Measurements from ENCODE around the gene PARD3B. TPM values are rescaled to one million over a fixed set of nuclear protein-coding genes. Genes with fewer than 3 reads are reported as not detected.

Gene PARD3B
- total RNA-seq, 2 experiments from 2014 or later, result 0.23 to 0.53 TPM

DNA sequence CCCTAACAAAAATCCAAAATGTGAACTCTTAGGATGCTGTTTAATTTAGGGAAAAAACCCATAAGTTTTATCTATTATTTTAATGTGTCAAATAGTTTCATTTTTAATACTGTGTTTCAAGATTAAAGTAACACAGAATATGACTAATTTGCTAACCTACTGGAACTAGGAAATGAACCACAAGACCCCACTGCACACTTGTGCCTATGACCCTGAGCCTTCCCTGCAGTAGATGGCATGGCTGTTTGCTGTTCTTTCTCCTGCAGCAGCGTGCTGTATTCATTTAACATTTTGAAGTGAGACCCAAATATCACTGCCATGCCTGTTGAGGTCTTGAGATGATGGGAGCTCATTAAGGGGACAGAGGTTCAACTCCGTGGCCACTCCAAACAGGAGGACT, 571.9 kb downstream of the PARD3B start:
- Mint-ChIP-seq H3K9me3 (no peaks in the 10 kb centered on the region), H3K36me3 (ENCODE audit: low read depth) (no peaks in the 10 kb centered on the region), H3K4me1 (peaks cover 9% of the 10 kb centered on the region), H3K4me3 (no peak overlapping the region), H3K27ac (no peak overlapping the region), H3K27me3 (no peaks in the 10 kb centered on the region)
- ChIA-PET POLR2A (no interaction called here), CTCF (no interaction called here)
- DNase-seq, result no peak

DNA sequence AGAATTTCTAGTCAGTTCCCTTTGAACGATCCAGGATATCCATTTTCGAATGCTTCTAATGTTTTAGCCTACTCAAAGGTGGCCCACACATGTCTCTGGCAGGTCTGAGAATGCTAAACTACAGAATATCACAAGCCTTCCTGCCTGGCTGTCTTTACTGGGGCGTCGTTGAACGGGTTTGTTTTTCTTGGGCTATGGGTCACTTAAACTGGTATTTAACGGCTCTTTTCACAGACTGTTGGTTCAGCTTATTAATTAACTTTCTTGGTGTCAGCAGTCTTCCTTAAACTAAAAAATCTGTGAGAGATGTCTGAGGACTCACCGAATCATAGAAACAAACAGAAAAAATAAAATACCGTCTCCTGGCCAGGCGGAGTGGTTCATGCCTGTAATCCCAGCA, 573.9 kb downstream of the PARD3B start:
- no peak overlapping the region for H3K27ac Mint-ChIP-seq
- ChIA-PET CTCF (no interaction called here), POLR2A (no interaction called here)
- peaks cover 4% of the 10 kb centered on the region for H3K36me3 Mint-ChIP-seq (ENCODE audit: low read depth)
- no peaks in the 10 kb centered on the region for H3K27me3 Mint-ChIP-seq
- H3K9me3 Mint-ChIP-seq, result peaks cover 2% of the 10 kb centered on the region
- H3K4me1 Mint-ChIP-seq, result peaks cover 9% of the 10 kb centered on the region
- no peak overlapping the region for H3K4me3 Mint-ChIP-seq
- no peak for DNase-seq

DNA sequence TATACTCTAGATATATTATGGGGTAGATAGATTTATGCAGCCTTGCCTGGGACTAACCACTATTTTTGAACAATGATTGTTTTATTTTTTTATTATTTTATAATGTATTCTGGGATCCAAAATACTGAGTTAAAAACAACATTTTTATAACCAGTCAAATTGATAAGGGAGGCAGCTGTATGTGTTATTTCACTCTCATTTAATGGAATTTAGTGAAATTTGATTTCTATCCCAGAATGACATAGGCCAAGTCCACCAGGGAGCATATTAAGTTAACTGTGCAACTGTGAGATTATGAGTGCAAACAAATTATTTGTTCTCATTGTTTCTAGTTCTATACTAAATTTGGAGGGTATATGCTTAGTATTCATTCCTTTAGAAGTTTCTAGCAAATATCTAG, 583.5 kb downstream of the PARD3B start:
- peaks cover 12% of the 10 kb centered on the region for H3K4me1 Mint-ChIP-seq
- DNase-seq, result no peak
- H3K9me3 Mint-ChIP-seq, result peaks cover 3% of the 10 kb centered on the region
- H3K27ac Mint-ChIP-seq, result no peak overlapping the region
- POLR2A ChIA-PET, result no interaction called here
- CTCF ChIA-PET, result no interaction called here
- H3K27me3 Mint-ChIP-seq, result no peaks in the 10 kb centered on the region
- H3K4me3 Mint-ChIP-seq, result no peak overlapping the region
- no peaks in the 10 kb centered on the region for H3K36me3 Mint-ChIP-seq (ENCODE audit: low read depth)

DNA sequence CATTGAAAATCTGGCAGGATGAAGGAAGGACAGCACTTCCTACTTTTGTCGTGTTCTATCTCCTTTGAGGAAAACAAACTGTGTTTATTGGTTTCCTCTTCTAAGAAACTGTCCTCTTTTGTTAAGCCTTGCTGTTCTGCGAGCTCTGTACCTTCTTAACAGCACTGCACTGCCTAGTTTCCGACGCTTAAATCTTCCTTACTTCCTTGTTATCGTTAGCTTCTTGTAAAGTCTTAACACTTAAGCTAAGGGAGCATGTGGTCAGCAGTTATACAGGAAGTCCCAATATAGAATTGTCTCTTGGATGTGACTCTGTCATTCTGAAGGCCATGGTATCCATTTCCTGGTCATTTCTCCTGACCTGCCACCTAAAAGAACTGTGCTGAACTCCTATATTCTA, 584.3 kb downstream of the PARD3B start:
- peaks cover 3% of the 10 kb centered on the region for H3K9me3 Mint-ChIP-seq
- POLR2A ChIA-PET, result no interaction called here
- H3K4me1 Mint-ChIP-seq, result peaks cover 13% of the 10 kb centered on the region
- no peak overlapping the region for H3K4me3 Mint-ChIP-seq
- H3K27me3 Mint-ChIP-seq, result no peaks in the 10 kb centered on the region
- CTCF ChIA-PET, result interaction anchor here (0.7 kb wide), 1 partner anchor 257 kb away, joined by 3 read pairs; no protein-coding TSS in a partner anchor
- no peaks in the 10 kb centered on the region for H3K36me3 Mint-ChIP-seq (ENCODE audit: low read depth)
- DNase-seq, result no peak
- peak overlapping the region; percentile 20 for H3K27ac Mint-ChIP-seq

DNA sequence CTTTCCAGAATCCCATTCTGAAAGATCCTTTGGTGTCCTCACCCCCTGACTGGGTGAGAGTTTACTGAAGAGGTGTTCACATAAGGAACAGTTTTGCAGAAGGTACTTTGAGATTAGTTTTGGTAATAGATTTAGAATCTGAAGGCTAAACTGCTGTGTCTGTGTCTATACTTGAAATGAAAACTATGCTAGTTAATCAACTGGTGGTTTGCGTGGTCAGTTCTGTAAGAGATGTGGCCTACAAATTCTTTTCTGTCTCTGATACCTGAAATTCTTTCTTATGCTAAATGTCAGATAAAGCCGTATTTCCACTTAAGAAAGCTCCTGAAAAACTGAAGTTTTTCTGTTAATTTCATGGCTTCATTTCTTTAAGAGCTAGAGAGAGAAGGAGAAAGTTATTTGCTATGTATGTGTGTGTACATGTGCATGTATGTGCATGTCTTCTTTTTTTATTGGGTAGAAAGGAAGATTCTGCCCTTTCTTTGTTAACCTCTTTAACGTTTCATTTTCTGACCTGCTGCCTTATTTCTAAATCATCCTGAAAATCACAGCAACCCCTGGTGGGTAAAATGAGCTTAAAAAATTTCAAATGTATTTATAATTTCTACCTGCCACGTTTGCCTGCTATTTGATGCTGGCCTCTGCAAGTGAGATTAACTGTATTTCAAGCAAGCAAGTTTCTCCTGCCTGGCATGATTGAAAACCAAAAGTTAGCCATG, 585.0 kb downstream of the PARD3B start:
- no peaks in the 10 kb centered on the region for H3K27me3 Mint-ChIP-seq
- H3K4me1 Mint-ChIP-seq, result peaks cover 19% of the 10 kb centered on the region
- no peaks in the 10 kb centered on the region for H3K36me3 Mint-ChIP-seq (ENCODE audit: low read depth)
- ChIA-PET CTCF (interaction anchor here (1.1 to 1.2 kb wide), 2 partner anchors 258 to 259 kb away, joined by 3 to 8 read pairs; no protein-coding TSS in a partner anchor), POLR2A (no interaction called here)
- H3K4me3 Mint-ChIP-seq, result no peak overlapping the region
- H3K9me3 Mint-ChIP-seq, result peaks cover 3% of the 10 kb centered on the region
- no peak for DNase-seq
- no peak overlapping the region for H3K27ac Mint-ChIP-seq

DNA sequence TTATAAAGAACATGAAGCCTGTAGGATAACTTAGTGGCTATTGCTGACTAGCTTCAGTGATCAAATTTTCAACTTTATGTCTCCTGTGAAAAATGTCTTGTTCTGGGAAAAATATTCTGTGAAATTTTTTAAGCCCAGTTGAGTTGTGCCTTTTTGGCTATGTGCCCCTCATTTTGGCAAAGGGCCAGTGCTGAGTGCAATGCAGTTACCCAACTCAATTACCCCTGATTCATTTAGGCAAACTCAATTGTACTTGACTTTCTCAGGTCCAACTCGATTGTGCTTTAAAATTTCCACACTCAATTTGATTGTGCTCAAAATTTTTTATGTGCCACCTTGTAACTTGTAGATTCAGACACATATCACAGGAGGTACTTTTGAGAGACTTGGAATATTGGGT, 588.3 kb downstream of the PARD3B start:
- CTCF ChIA-PET, result no interaction called here
- Mint-ChIP-seq H3K4me3 (no peak overlapping the region), H3K27me3 (no peaks in the 10 kb centered on the region), H3K9me3 (no peaks in the 10 kb centered on the region), H3K4me1 (peaks cover 22% of the 10 kb centered on the region), H3K27ac (no peak overlapping the region), H3K36me3 (ENCODE audit: low read depth) (no peaks in the 10 kb centered on the region)
- no peak for DNase-seq
- POLR2A ChIA-PET, result no interaction called here

DNA sequence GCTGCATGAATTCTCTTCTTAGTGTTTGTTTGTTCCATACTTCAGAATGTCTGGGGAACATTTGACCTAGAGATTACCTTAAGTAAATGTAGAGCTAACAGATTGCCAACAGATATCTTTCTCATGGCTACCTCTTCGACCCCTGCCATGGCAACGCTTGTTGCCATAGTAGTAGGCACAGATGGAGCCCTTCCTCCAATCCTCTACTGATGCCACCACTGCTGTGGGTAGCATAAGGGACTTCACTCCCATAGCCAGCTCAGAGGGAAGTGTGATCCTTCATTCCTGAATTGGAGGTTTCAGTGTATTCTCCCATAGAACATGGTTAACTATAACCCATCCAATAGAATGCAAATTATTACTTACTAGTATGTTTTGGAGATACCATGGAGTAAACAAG, 593.5 kb downstream of the PARD3B start:
- H3K4me1 Mint-ChIP-seq, result peaks cover 10% of the 10 kb centered on the region
- no peak overlapping the region for H3K4me3 Mint-ChIP-seq
- H3K27me3 Mint-ChIP-seq, result no peaks in the 10 kb centered on the region
- POLR2A ChIA-PET, result no interaction called here
- no peaks in the 10 kb centered on the region for H3K36me3 Mint-ChIP-seq (ENCODE audit: low read depth)
- DNase-seq, result no peak
- CTCF ChIA-PET, result no interaction called here
- H3K27ac Mint-ChIP-seq, result no peak overlapping the region
- H3K9me3 Mint-ChIP-seq, result no peaks in the 10 kb centered on the region

DNA sequence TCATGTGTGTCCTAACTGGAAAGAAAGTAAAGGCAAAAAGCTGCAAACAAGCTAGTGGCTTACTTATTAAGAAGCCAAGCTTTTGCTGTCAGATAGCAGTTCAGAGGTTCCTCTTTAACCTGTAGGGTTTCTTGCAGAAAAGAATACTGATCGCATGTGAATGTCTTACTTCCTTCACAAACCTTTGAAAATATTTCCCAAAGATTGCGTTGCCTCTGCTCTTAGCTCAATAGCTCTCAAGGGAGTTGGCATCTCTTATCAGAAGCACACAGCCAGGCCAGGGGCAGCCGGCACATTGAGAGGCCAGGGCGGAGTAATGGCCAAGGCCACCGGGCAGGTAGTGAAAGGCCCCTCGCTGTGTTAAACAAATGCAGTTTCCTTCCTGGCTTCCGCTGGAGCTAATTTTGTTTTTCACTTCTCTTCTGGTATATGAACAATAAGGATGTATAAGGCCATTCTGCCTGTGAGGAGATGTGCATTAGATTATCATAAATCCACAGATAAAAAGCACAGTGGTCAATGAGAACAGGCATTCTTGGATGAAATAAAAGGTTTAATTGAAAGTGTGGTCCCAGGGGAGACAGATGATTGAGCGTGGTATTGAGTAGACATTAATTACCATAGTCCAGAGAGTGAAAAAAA, 594.7 kb downstream of the PARD3B start:
- no peaks in the 10 kb centered on the region for H3K27me3 Mint-ChIP-seq
- CTCF ChIA-PET, result no interaction called here

DNA sequence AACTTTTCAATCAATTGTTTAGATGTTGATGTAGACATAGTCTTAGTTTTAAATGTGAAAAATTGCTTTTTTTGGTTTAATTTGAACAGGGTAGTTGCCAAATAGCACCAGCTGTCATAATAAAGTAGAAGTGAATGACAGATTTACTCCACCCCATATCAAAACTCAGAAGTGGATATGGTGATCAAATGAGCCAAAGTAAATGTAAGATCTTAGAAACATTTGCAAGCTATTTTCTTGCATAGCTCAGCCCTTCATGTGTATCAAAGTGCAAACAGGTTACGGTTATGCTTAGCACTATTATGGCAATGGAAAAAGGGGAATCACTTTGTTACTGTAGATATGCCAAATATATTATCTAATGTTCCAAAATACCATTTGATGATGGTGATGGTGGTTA, 596.1 kb downstream of the PARD3B start:
- no peaks in the 10 kb centered on the region for H3K36me3 Mint-ChIP-seq (ENCODE audit: low read depth)
- CTCF ChIA-PET, result no interaction called here
- H3K4me1 Mint-ChIP-seq, result no peaks in the 10 kb centered on the region
- no peaks in the 10 kb centered on the region for H3K9me3 Mint-ChIP-seq
- no peaks in the 10 kb centered on the region for H3K27me3 Mint-ChIP-seq
- no peak overlapping the region for H3K4me3 Mint-ChIP-seq
- POLR2A ChIA-PET, result no interaction called here
- no peak for DNase-seq
- H3K27ac Mint-ChIP-seq, result no peak overlapping the region

More for the DNA sequence above, 594.7 kb downstream of the PARD3B start:
- no peak overlapping the region for H3K4me3 Mint-ChIP-seq
- no peak overlapping the region for H3K27ac Mint-ChIP-seq
- H3K36me3 Mint-ChIP-seq (ENCODE audit: low read depth), result no peaks in the 10 kb centered on the region
- no peak for DNase-seq
- peaks cover 5% of the 10 kb centered on the region for H3K4me1 Mint-ChIP-seq
- POLR2A ChIA-PET, result no interaction called here
- H3K9me3 Mint-ChIP-seq, result no peaks in the 10 kb centered on the region

DNA sequence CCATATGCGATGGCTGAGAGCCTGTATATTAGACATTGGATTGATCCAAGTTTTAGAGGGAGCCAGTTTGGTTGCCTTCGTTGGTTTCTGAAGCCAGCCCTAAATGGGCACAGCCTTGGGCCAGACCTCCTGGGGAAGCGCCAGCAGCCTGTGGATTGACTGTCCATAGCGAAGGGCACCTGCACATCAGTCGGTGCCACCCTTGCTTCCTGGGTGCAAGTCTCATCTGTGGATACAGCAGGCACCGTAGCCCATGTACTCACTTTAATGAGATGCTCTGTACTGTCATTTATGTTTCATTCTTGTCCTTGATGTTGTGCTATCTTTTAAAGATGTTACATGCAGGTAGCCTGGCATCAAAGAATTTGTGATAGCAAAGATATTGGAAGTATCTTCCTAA, 600.6 kb downstream of the PARD3B start:
- Mint-ChIP-seq H3K4me1 (no peaks in the 10 kb centered on the region), H3K27me3 (no peaks in the 10 kb centered on the region), H3K9me3 (no peaks in the 10 kb centered on the region), H3K27ac (no peak overlapping the region), H3K36me3 (ENCODE audit: low read depth) (no peaks in the 10 kb centered on the region), H3K4me3 (no peak overlapping the region)
- POLR2A ChIA-PET, result no interaction called here
- CTCF ChIA-PET, result no interaction called here
- no peak for DNase-seq

DNA sequence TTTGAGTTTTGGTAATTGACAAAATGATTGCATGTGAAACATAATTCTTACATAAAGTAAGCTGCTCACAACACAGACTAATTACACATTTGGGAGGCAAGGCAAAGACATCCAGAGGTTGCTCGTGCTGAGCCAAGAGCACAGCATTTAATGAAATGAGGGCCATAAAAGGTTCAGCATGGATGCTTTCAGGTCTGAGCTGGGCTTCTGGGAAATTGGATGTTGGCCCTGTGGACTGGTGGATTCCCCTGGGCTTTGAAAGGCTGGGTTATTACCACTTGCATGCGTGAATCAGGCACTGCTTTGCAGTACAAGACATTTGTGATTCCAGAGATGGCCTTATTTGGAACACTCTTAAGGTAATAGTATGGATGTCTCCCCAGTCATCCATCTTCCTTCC, 603.5 kb downstream of the PARD3B start:
- no peaks in the 10 kb centered on the region for H3K27me3 Mint-ChIP-seq
- H3K27ac Mint-ChIP-seq, result no peak overlapping the region
- H3K36me3 Mint-ChIP-seq (ENCODE audit: low read depth), result no peaks in the 10 kb centered on the region
- H3K4me1 Mint-ChIP-seq, result no peaks in the 10 kb centered on the region
- CTCF ChIA-PET, result no interaction called here
- DNase-seq, result no peak
- POLR2A ChIA-PET, result no interaction called here
- no peaks in the 10 kb centered on the region for H3K9me3 Mint-ChIP-seq
- no peak overlapping the region for H3K4me3 Mint-ChIP-seq

DNA sequence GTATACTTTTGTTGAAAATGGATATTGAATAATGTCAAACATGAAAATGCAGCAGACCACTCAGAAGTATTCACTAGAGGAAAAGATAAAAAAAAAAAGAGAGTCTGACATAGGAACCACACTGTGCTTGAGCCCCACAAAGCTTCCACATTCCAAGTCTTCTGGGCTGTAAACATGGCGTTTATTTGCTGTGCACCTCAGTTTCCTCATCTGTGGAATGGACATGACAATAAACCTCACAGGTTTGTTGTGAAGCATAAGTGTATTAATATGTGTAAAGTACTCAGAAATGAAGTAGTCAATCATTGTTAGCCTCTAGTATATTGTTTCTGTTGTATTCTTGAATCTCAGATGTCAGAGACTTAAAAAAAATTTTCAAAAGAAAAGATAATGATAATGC, 611.2 kb downstream of the PARD3B start:
- Mint-ChIP-seq H3K36me3 (ENCODE audit: low read depth) (no peaks in the 10 kb centered on the region), H3K27me3 (no peaks in the 10 kb centered on the region), H3K4me1 (peaks cover 2% of the 10 kb centered on the region), H3K9me3 (no peaks in the 10 kb centered on the region), H3K27ac (no peak overlapping the region), H3K4me3 (no peak overlapping the region)
- DNase-seq, result no peak
- POLR2A ChIA-PET, result no interaction called here
- CTCF ChIA-PET, result no interaction called here

DNA sequence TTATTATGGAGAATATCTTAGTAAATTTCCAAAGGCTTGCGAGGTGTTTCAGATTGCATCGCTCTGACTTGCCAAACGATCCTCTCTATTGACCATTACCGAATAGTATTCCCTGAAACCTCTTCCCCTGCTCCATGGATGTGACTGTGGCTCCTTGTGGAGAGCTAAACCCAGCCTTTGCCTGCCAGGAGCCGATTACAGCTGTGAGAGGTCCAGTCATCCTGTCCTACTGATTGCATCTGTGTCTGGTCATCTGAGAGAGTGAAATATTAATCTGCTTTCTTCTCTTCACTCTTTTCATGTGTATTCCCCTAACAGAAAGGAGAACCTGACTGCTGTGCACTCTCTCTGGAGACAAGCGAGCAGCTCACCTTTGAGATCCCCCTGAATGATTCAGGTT, 613.1 kb downstream of the PARD3B start:
- no peak for DNase-seq
- Mint-ChIP-seq H3K27me3 (no peaks in the 10 kb centered on the region), H3K4me3 (no peak overlapping the region), H3K4me1 (peaks cover 2% of the 10 kb centered on the region), H3K27ac (no peak overlapping the region), H3K36me3 (ENCODE audit: low read depth) (no peaks in the 10 kb centered on the region), H3K9me3 (no peaks in the 10 kb centered on the region)
- POLR2A ChIA-PET, result no interaction called here
- CTCF ChIA-PET, result no interaction called here

DNA sequence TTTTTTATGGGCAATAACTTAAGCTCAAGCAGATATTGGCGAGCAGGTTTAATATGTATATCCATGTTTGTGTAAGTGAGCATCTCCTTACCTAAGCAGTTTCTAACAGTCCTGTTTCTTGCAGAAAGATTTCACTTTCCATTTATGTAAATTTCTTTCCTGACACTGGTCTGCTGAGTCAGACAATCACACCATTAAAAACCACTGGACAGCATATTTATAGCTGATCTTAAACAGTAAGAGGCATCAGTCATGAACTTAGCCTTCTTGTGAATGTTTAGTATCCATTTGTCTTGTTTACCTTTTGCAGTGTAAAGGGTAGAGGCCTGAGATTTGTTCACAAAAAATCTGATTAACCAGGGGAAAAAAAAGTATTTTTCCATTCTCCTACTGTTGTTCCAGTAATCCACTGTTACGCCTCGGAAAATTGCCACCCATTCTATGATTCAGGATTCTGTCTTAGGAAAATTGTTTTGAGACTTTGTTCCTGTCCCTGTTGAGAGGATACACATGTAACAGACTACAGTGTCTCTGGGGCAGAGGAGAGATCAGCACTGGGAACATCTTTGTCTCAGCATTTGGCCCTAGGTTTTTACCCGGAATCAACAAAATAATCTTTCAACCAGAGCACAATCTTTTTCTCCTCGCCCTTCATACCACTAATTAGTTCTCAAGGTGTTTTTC, 616.0 kb downstream of the PARD3B start:
- ChIA-PET CTCF (interaction anchor here (0.7 kb wide), 1 partner anchor 448 kb away, joined by 3 read pairs; no protein-coding TSS in a partner anchor), POLR2A (no interaction called here)
- Mint-ChIP-seq H3K27me3 (no peaks in the 10 kb centered on the region), H3K4me3 (no peak overlapping the region), H3K36me3 (ENCODE audit: low read depth) (no peaks in the 10 kb centered on the region), H3K27ac (no peak overlapping the region), H3K9me3 (no peaks in the 10 kb centered on the region), H3K4me1 (peaks cover 2% of the 10 kb centered on the region)
- DNase-seq, result no peak
